Neural cell (in vitro differentiated cells): Measurements from ENCODE around the gene IRS2.

Source experiments
- EZH2 ChIP-seq: fragments of 200-600, 300-800 bp; shearing (Covaris generic), sonication (generic); IDR thresholded peaks from 2 replicates; pipeline ENCODE4 v1.6.1; 2014; ENCODE audit warnings: antibody characterized with exemption, low read length, borderline replicate concordance, mild to moderate bottlenecking; ENCODE audit not compliant: insufficient read depth, poor library complexity, severe bottlenecking
- POLR2AphosphoS5 ChIP-seq: IDR thresholded peaks from 2 replicates; pipeline ENCODE4 v1.6.1; 2012
- TAF1 ChIP-seq: IDR thresholded peaks from 2 replicates; pipeline ENCODE4 v1.6.1; 2012; ENCODE audit warnings: low read depth
- TF ChIP-seq, protein P1 (sequence below): fragments of 450-650 bp; IDR thresholded peaks from 2 replicates; pipeline ENCODE4 v1.5.1; 2014; ENCODE audit warnings: antibody characterized with exemption, mild to moderate bottlenecking, moderate library complexity; ENCODE audit not compliant: poor library complexity, severe bottlenecking

GRCh38 chr13:109789262-109789661 lies 2.9 kb upstream of the IRS2 start:
- no peak for TF ChIP-seq EZH2
- TF ChIP-seq POLR2AphosphoS5: no peak
- no peak for TF ChIP-seq TAF1
- TF ChIP-seq, protein P1, sequence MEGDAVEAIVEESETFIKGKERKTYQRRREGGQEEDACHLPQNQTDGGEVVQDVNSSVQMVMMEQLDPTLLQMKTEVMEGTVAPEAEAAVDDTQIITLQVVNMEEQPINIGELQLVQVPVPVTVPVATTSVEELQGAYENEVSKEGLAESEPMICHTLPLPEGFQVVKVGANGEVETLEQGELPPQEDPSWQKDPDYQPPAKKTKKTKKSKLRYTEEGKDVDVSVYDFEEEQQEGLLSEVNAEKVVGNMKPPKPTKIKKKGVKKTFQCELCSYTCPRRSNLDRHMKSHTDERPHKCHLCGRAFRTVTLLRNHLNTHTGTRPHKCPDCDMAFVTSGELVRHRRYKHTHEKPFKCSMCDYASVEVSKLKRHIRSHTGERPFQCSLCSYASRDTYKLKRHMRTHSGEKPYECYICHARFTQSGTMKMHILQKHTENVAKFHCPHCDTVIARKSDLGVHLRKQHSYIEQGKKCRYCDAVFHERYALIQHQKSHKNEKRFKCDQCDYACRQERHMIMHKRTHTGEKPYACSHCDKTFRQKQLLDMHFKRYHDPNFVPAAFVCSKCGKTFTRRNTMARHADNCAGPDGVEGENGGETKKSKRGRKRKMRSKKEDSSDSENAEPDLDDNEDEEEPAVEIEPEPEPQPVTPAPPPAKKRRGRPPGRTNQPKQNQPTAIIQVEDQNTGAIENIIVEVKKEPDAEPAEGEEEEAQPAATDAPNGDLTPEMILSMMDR: no peak
